HG02763 (cell line): ENCODE data around the gene SURF6.
"Not testable (repeated sequence)": the region's sequence is repeated elsewhere in the genome, so short reads cannot be mapped to it uniquely, and the experiment has no call there.

Source experiments
- ATAC-seq: cut with Tn5 transposase; IDR thresholded peaks from one replicate; pipeline ENCODE4 v1.9.1; 2021; ENCODE audit warnings: mild to moderate bottlenecking, moderate library complexity; ENCODE audit not compliant: unreplicated experiment

The SURF6 gene

GRCh38 chr9:133329306-133330156 lies 6.5 kb downstream of the SURF6 start:
- not testable (repeated sequence) for ATAC-seq

- no peak for ATAC-seq
These were observed 8.0 kb downstream of the SURF6 start for GRCh38 chr9:133327834-133328484.

GRCh38 chr9:133327021-133327420 lies 9.0 kb downstream of the SURF6 start:
- not testable (repeated sequence) for ATAC-seq

GRCh38 chr9:133323991-133324703 lies 11.8 kb downstream of the SURF6 start:
- no peak for ATAC-seq

GRCh38 chr9:133323211-133323610 lies 12.8 kb downstream of the SURF6 start:
- ATAC-seq, result no peak

GRCh38 chr9:133322701-133323100 lies 13.3 kb downstream of the SURF6 start:
- no peak for ATAC-seq

GRCh38 chr9:133321411-133321935 lies 14.5 kb downstream of the SURF6 start:
- no peak for ATAC-seq

GRCh38 chr9:133320421-133320881 lies 15.5 kb downstream of the SURF6 start:
- ATAC-seq, result no peak

GRCh38 chr9:133317551-133317950 lies 18.4 kb downstream of the SURF6 start:
- ATAC-seq, result not testable (repeated sequence)

- ATAC-seq, result no peak
These were observed 20.0 kb downstream of the SURF6 start for GRCh38 chr9:133315997-133316396.

GRCh38 chr9:133309608-133310007 lies 26.4 kb downstream of the SURF6 start:
- ATAC-seq, result no peak

GRCh38 chr9:133307301-133307700 lies 28.7 kb downstream of the SURF6 start:
- no peak for ATAC-seq

GRCh38 chr9:133306242-133307204 lies 29.5 kb downstream of the SURF6 start:
- ATAC-seq, result no peak

- no peak for ATAC-seq
These were observed 30.3 kb downstream of the SURF6 start for GRCh38 chr9:133305731-133306130.

- ATAC-seq, result no peak
These were observed 31.3 kb downstream of the SURF6 start for GRCh38 chr9:133304477-133305377.

- ATAC-seq, result no peak
These were observed 31.9 kb downstream of the SURF6 start for GRCh38 chr9:133304158-133304470.

GRCh38 chr9:133303266-133304157 lies 32.5 kb downstream of the SURF6 start:
- no peak for ATAC-seq
